Upper lobe of right lung (tissue), 1 donor: ENCODE measurements around the gene SETD3. TPM values are rescaled to one million over a fixed set of nuclear protein-coding genes. Genes with fewer than 3 reads are reported as not detected.
A peak's percentile ranks its signal among the peaks of the same experiment; 100 is the strongest.
"Not testable (repeated sequence)": the region's sequence is repeated elsewhere in the genome, so short reads cannot be mapped to it uniquely, and the experiment has no call there.

Experiments used
- ATAC-seq: fragments of 200-7000 bp; cut with Tn5 transposase; one replicate; pipeline ENCODE4 v1.9.1; 2020; ENCODE audit warnings: mild to moderate bottlenecking, moderate library complexity
- DNase-seq: peaks from one replicate; pipeline ENCODE4 v3.0.0-alpha.2; 2020
- H3K27ac ChIP-seq: fragments of 200-600 bp; one replicate; pipeline ENCODE4 v1.8.0; 2022
- H3K27me3 ChIP-seq: fragments of 200-600 bp; one replicate; pipeline ENCODE4 v1.8.0; 2022; ENCODE audit warnings: mild to moderate bottlenecking
- H3K36me3 ChIP-seq: fragments of 200-600 bp; one replicate; pipeline ENCODE4 v1.8.0; 2022
- H3K4me1 ChIP-seq: fragments of 200-600 bp; one replicate; pipeline ENCODE4 v1.8.0; 2022
- H3K4me3 ChIP-seq: fragments of 200-600 bp; one replicate; pipeline ENCODE4 v1.8.0; 2022; ENCODE audit warnings: mild to moderate bottlenecking
- H3K9me3 ChIP-seq: fragments of 200-600 bp; one replicate; pipeline ENCODE4 v1.8.0; 2022
- intact Hi-C: fragments of 100-400 bp; cut with DNase I; formaldehyde crosslinking; loops from one replicate; pipeline ENCODE4 v1.11.0; 2022
- total RNA-seq: library from RNA; stranded (reverse); fragmentation: NEBNext Ultra II Directional; extraction: Animal tissue kit (Norgen Biotek cat#: 25700); gene quantifications from one replicate; pipeline ENCODE4 v1.2.1, GENCODE V29; 2021
- TF ChIP-seq, protein P1 (sequence below): fragments of 200-600 bp; IDR thresholded peaks from one replicate; pipeline ENCODE4 v1.8.0; 2022; ENCODE audit warnings: antibody characterized with exemption
- donor health status: DM: no; HTN: yes; CAD: no; lungs with severe emphysema.

Gene SETD3
- total RNA-seq, 1 donor from 2014 or later, result 90.3 TPM

DNA sequence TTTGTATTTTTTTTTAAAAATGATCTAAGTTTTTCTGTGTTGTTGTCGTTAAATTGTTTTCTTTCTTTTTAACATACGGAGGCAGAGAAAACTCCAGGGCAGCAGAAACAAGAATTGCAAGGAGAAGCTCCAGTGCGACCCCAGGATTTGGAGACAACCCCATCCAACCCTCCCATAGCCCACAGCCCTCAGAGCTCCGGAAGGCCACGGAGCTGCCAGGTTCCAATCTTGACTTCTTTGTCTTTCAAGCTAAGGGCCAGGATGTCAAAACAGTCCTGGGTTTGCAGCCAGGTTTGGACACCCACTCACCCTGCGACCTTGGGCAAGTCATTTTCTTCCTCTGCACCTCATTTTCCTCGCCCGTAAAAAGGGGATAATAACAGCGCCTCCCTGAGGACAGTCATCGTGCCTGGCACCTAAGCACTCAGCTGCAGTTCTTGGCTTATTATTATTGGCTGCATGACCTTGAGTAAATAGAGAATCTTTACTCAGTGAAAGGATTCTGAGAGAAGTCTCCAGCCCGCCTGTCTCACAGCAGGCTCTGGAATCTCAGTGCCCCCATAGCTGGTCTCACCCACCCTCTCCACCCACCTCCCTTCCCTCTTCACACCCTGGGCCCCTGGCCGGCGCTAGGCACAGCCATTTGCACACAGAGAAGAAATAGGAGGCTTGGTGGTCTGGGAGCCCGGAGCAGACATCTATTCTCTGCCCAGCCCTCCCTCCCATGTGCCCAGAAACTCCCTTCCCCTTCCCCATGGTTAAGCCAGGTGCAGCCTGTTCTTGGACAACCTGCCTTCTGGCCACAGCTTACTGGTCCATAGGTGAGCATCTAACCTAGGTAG is 129.3 kb downstream of the SETD3 start:
- DNase-seq (peak; percentile 26), ATAC-seq (no peak)
- no peaks in the 10 kb centered on the region for H3K4me1 ChIP-seq
- H3K9me3 ChIP-seq, result no peaks in the 10 kb centered on the region
- no peaks in the 10 kb centered on the region for H3K36me3 ChIP-seq
- H3K27ac ChIP-seq, result no peak overlapping the region
- no peaks in the 10 kb centered on the region for H3K27me3 ChIP-seq
- H3K4me3 ChIP-seq, result no peak overlapping the region
- intact Hi-C loops, result no loop called here
- TF ChIP-seq, protein P1, sequence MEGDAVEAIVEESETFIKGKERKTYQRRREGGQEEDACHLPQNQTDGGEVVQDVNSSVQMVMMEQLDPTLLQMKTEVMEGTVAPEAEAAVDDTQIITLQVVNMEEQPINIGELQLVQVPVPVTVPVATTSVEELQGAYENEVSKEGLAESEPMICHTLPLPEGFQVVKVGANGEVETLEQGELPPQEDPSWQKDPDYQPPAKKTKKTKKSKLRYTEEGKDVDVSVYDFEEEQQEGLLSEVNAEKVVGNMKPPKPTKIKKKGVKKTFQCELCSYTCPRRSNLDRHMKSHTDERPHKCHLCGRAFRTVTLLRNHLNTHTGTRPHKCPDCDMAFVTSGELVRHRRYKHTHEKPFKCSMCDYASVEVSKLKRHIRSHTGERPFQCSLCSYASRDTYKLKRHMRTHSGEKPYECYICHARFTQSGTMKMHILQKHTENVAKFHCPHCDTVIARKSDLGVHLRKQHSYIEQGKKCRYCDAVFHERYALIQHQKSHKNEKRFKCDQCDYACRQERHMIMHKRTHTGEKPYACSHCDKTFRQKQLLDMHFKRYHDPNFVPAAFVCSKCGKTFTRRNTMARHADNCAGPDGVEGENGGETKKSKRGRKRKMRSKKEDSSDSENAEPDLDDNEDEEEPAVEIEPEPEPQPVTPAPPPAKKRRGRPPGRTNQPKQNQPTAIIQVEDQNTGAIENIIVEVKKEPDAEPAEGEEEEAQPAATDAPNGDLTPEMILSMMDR, result no peak

GRCh38 chr14:99350751-99351150 is 129.9 kb downstream of the SETD3 start:
- intact Hi-C loops, result no loop called here
- Histone ChIP-seq H3K36me3 (no peaks in the 10 kb centered on the region), H3K4me3 (no peak overlapping the region), H3K4me1 (no peaks in the 10 kb centered on the region), H3K27me3 (no peaks in the 10 kb centered on the region), H3K27ac (no peak overlapping the region), H3K9me3 (no peaks in the 10 kb centered on the region)
- ATAC-seq (no peak), DNase-seq (peak; percentile 58)
- TF ChIP-seq, protein P1, result no peak

- no peak for ATAC-seq
- peak; percentile 44 for DNase-seq
- Histone ChIP-seq H3K4me1 (no peaks in the 10 kb centered on the region), H3K4me3 (no peak overlapping the region), H3K36me3 (no peaks in the 10 kb centered on the region), H3K27ac (no peak overlapping the region), H3K27me3 (no peaks in the 10 kb centered on the region), H3K9me3 (no peaks in the 10 kb centered on the region)
- intact Hi-C loops, result no loop called here
- TF ChIP-seq, protein P1, result no peak
These were observed 130.8 kb downstream of the SETD3 start for GRCh38 chr14:99349721-99350495.

GRCh38 chr14:99348816-99349614 is 131.6 kb downstream of the SETD3 start:
- Histone ChIP-seq H3K4me1 (no peaks in the 10 kb centered on the region), H3K36me3 (no peaks in the 10 kb centered on the region), H3K9me3 (no peaks in the 10 kb centered on the region), H3K4me3 (no peak overlapping the region), H3K27me3 (no peaks in the 10 kb centered on the region), H3K27ac (no peak overlapping the region)
- no peak for ATAC-seq
- DNase-seq, result peak; percentile 51
- intact Hi-C loops, result no loop called here
- TF ChIP-seq, protein P1, result no peak

GRCh38 chr14:99348231-99348630 is 132.4 kb downstream of the SETD3 start:
- DNase-seq, result peak; percentile 20
- intact Hi-C loops, H3K4me1 ChIP-seq, H3K9me3 ChIP-seq, ATAC-seq, H3K27me3 ChIP-seq, H3K27ac ChIP-seq, H3K36me3 ChIP-seq, H3K4me3 ChIP-seq: not testable (repeated sequence)

Other genes starting within 250 kb of the SETD3 start
- 2.4 TPM for gene BCL11B, start 208.7 kb downstream of the SETD3 start, total RNA-seq
- 48.7 TPM for gene CCNK, start 550 bp upstream of the SETD3 start, total RNA-seq
- 22.6 TPM for gene CCDC85C, start 123.3 kb upstream of the SETD3 start, total RNA-seq
- gene HHIPL1, start 164.3 kb upstream of the SETD3 start, total RNA-seq, result 1.6 TPM
- gene CYP46A1, start 203.4 kb upstream of the SETD3 start, total RNA-seq, result 1.3 TPM